H1 (cell line): ENCODE results near the gene SMIM35. TPM values are rescaled to one million over a fixed set of nuclear protein-coding genes. Genes with fewer than 3 reads are reported as not detected.

Source experiments
- CTCF ChIA-PET: fragments of 300-600 bp; sonication (Branson Sonifier 250); formaldehyde crosslinking; loops from one replicate; lab custom pipeline; 2021; ENCODE audit not compliant: partially characterized antibody; lab: Charles Lee
- POLR2A ChIA-PET: fragments of 300-600 bp; sonication (Branson Sonifier 250); formaldehyde crosslinking; loops from one replicate; lab custom pipeline; 2021; ENCODE audit warnings: inconsistent platforms; ENCODE audit not compliant: partially characterized antibody; lab: Charles Lee
- DNase-seq, 2 experiments: peaks; one replicate each; pipeline versions ENCODE4 v3.0.0 to v3.0.0-alpha.2; 2010 to 2022; ENCODE audit warnings: low spot score in 2 of 2, low read depth in 1 of 2, mixed read lengths in 1 of 2
- FAIRE-seq: peaks from 2 replicates; lab custom pipeline; 2011; peaks lifted over from hg19 to GRCh38; lab: Jason Lieb, UNC
- H2AFZ ChIP-seq: 2 replicates; pipeline ENCODE4 v1.8.1; 2012; ENCODE audit warnings: low read length, inconsistent platforms
- H2AK5ac ChIP-seq: 2 replicates; pipeline ENCODE4 v1.6.1; 2013; ENCODE audit warnings: low read depth, low read length
- H2BK120ac ChIP-seq: replicated peaks from 2 replicates; pipeline ENCODE3; 2013; ENCODE audit warnings: low read depth, low read length, inconsistent platforms
- H2BK12ac ChIP-seq: 2 replicates; pipeline ENCODE4 v1.6.1; 2013; ENCODE audit warnings: low read depth, low read length
- H2BK15ac ChIP-seq: 2 replicates; pipeline ENCODE4 v1.6.1; 2013; ENCODE audit warnings: low read length
- H2BK20ac ChIP-seq: 2 replicates; pipeline ENCODE4 v1.6.1; 2013; ENCODE audit warnings: low read length
- H2BK5ac ChIP-seq: 2 replicates; pipeline ENCODE4 v1.6.1; 2013; ENCODE audit warnings: low read depth, low read length
- H3K14ac ChIP-seq: 2 replicates; pipeline ENCODE4 v1.6.1; 2013; ENCODE audit warnings: inconsistent platforms; ENCODE audit not compliant: insufficient read length
- H3K18ac ChIP-seq: 2 replicates; pipeline ENCODE4 v1.6.1; 2013; ENCODE audit warnings: low read length; ENCODE audit errors: extremely low read depth
- H3K23ac ChIP-seq: 2 replicates; pipeline ENCODE4 v1.6.1; 2013; ENCODE audit warnings: inconsistent platforms; ENCODE audit not compliant: insufficient read length
- H3K23me2 ChIP-seq: 2 replicates; pipeline ENCODE4 v1.6.1; 2013; ENCODE audit warnings: low read depth, low read length
- H3K27ac ChIP-seq: 2 replicates; pipeline ENCODE4 v1.6.1; 2011; ENCODE audit warnings: low read depth, low read length, inconsistent platforms
- H3K27me3 ChIP-seq, 4 experiments: replicated peaks in 1 of 4; 1 replicate in 1 of 4; 2 replicates in 3 of 4; pipeline versions ENCODE4 v1.6.1 to v1.8.1; 2011 to 2013; ENCODE audit warnings: low read length in 3 of 4, mild to moderate bottlenecking in 3 of 4, inconsistent platforms in 2 of 4, mixed read lengths in 2 of 4, moderate library complexity in 1 of 4; ENCODE audit not compliant: control insufficient read depth in 3 of 4, insufficient read depth in 3 of 4; ENCODE audit errors: extremely low read depth in 1 of 4
- H3K36me3 ChIP-seq, 4 experiments: 2 replicates each; pipeline versions ENCODE4 v1.6.1 to v1.8.1; 2011 to 2013; ENCODE audit warnings: mild to moderate bottlenecking in 4 of 4, low read length in 3 of 4, moderate library complexity in 2 of 4, control low read depth in 1 of 4, inconsistent platforms in 1 of 4; ENCODE audit not compliant: insufficient read depth in 4 of 4, control insufficient read depth in 2 of 4
- H3K4ac ChIP-seq: replicated peaks from 2 replicates; pipeline ENCODE3; 2013; ENCODE audit warnings: low read length, low read depth, mixed read lengths, inconsistent platforms; ENCODE audit not compliant: insufficient read length
- H3K4me1 ChIP-seq, 4 experiments: replicated peaks in 1 of 4; 1 replicate in 1 of 4; 2 replicates in 3 of 4; pipeline versions ENCODE4 v1.6.1 to v1.8.1; 2011 to 2013; ENCODE audit warnings: low read length in 3 of 4, inconsistent platforms in 2 of 4, mixed read lengths in 1 of 4; ENCODE audit not compliant: insufficient read depth in 4 of 4, control insufficient read depth in 3 of 4
- H3K4me2 ChIP-seq, 2 experiments: 2 replicates each; pipeline versions ENCODE4 v1.6.1 to v1.8.1; 2011 to 2013; ENCODE audit warnings: low read depth in 2 of 2, low read length in 2 of 2, control low read depth in 1 of 2, inconsistent platforms in 1 of 2, mild to moderate bottlenecking in 1 of 2; ENCODE audit not compliant: insufficient read depth in 1 of 2
- H3K4me3 ChIP-seq, 4 experiments: fragments of 200-600, 300-600 bp in 1 of 4; sonication (generic), shearing (Covaris generic), sonication (Bioruptor Twin) in 1 of 4; 2 replicates each; pipeline versions ENCODE4 v1.5.1 to v1.8.1; 2011 to 2016; ENCODE audit warnings: low read length in 4 of 4, low read depth in 3 of 4, control low read depth in 2 of 4, inconsistent platforms in 2 of 4, mild to moderate bottlenecking in 2 of 4, mixed read lengths in 1 of 4, moderate library complexity in 1 of 4; ENCODE audit not compliant: insufficient read depth in 2 of 4; ENCODE audit errors: extremely low read depth in 1 of 4
- H3K56ac ChIP-seq: replicated peaks from 2 replicates; pipeline ENCODE3; 2013; ENCODE audit warnings: low read depth, mild to moderate bottlenecking, mixed read lengths, low read length, inconsistent platforms; ENCODE audit not compliant: insufficient read length
- H3K79me1 ChIP-seq: 2 replicates; pipeline ENCODE4 v1.6.1; 2013; ENCODE audit warnings: low read depth, low read length, control low read depth
- H3K79me2 ChIP-seq, 2 experiments: 2 replicates each; pipeline versions ENCODE4 v1.6.1 to v1.8.1; 2012 to 2013; ENCODE audit warnings: low read length in 2 of 2, mild to moderate bottlenecking in 2 of 2, inconsistent platforms in 1 of 2; ENCODE audit not compliant: insufficient read depth in 2 of 2, control insufficient read depth in 1 of 2
- H3K9ac ChIP-seq, 4 experiments: replicated peaks in 1 of 4; 1 replicate in 1 of 4; 2 replicates in 3 of 4; pipeline versions ENCODE4 v1.6.1 to v1.8.1; 2011 to 2013; ENCODE audit warnings: low read depth in 3 of 4, low read length in 3 of 4, control low read depth in 2 of 4, mild to moderate bottlenecking in 2 of 4, moderate library complexity in 2 of 4, inconsistent platforms in 1 of 4; ENCODE audit errors: extremely low read depth in 1 of 4
- H3K9me3 ChIP-seq, 2 experiments: 2 replicates each; pipeline versions ENCODE4 v1.6.1 to v1.8.1; 2012 to 2013; ENCODE audit warnings: mild to moderate bottlenecking in 2 of 2, moderate library complexity in 2 of 2, control low read depth in 1 of 2, inconsistent platforms in 1 of 2, low read depth in 1 of 2, low read length in 1 of 2, mixed read lengths in 1 of 2; ENCODE audit not compliant: insufficient read depth in 2 of 2
- H4K20me1 ChIP-seq, 2 experiments: replicated peaks in 1 of 2; 2 replicates each; pipeline versions ENCODE3 to v1.8.1; 2011 to 2013; ENCODE audit warnings: inconsistent platforms in 2 of 2, low read length in 2 of 2, mild to moderate bottlenecking in 1 of 2; ENCODE audit not compliant: insufficient read depth in 2 of 2, control insufficient read depth in 1 of 2
- H4K5ac ChIP-seq: 2 replicates; pipeline ENCODE4 v1.6.1; 2013; ENCODE audit warnings: low read length, low read depth, mixed read lengths, inconsistent platforms; ENCODE audit not compliant: insufficient read length
- H4K8ac ChIP-seq: 2 replicates; pipeline ENCODE4 v1.8.0; 2013; ENCODE audit warnings: mild to moderate bottlenecking, moderate library complexity, low read length, inconsistent platforms; ENCODE audit not compliant: insufficient read depth; ENCODE audit errors: extremely low read depth
- H4K91ac ChIP-seq: replicated peaks from 2 replicates; pipeline ENCODE3; 2013; ENCODE audit warnings: low read length, mixed read lengths, inconsistent platforms; ENCODE audit not compliant: insufficient read length
- BCL11A ChIP-seq, 2 experiments: IDR thresholded peaks; one replicate each; pipeline ENCODE4 v1.6.1; 2011; ENCODE audit warnings: low read depth in 2 of 2, low read length in 2 of 2, mild to moderate bottlenecking in 2 of 2
- EGR1 ChIP-seq: IDR thresholded peaks from 2 replicates; pipeline ENCODE4 v1.6.1; 2011; ENCODE audit warnings: low read depth, low read length, borderline replicate concordance
- JUND ChIP-seq: IDR thresholded peaks from 2 replicates; pipeline ENCODE4 v1.6.1; 2011; ENCODE audit warnings: mild to moderate bottlenecking, improper control_type of control experiment, low read length
- KDM1A ChIP-seq: fragments of 200-600, 300-600 bp; sonication (generic); IDR thresholded peaks from 2 replicates; pipeline ENCODE4 v1.7.1; 2016; ENCODE audit warnings: mild to moderate bottlenecking, low read length, borderline replicate concordance
- KDM4A ChIP-seq: IDR thresholded peaks from one replicate; pipeline ENCODE4 v1.7.1; 2012; ENCODE audit warnings: low read depth, mild to moderate bottlenecking, moderate library complexity, low read length, inconsistent platforms; ENCODE audit not compliant: severe bottlenecking
- MAFK ChIP-seq: IDR thresholded peaks from 2 replicates; pipeline ENCODE4 v1.6.1; 2012; ENCODE audit warnings: low read depth, mild to moderate bottlenecking, improper control_type of control experiment, low read length
- POLR2AphosphoS5 ChIP-seq: IDR thresholded peaks from 2 replicates; pipeline ENCODE4 v1.6.1; 2011; ENCODE audit warnings: low read depth, low read length
- RBBP5 ChIP-seq: IDR thresholded peaks from 2 replicates; pipeline ENCODE4 v1.7.1; 2012; ENCODE audit warnings: low read depth, mild to moderate bottlenecking, inconsistent platforms, low read length, moderate library complexity, borderline replicate concordance
- TAF1 ChIP-seq: IDR thresholded peaks from 2 replicates; pipeline ENCODE4 v1.6.1; 2011; ENCODE audit warnings: mild to moderate bottlenecking, low read depth, low read length
- TAF7 ChIP-seq: optimal IDR thresholded peaks from 2 replicates; pipeline ENCODE3; 2011; ENCODE audit warnings: low read depth, mild to moderate bottlenecking, inconsistent platforms, low read length, moderate library complexity, borderline replicate concordance
- TBP ChIP-seq: IDR thresholded peaks from 2 replicates; pipeline ENCODE4 v1.6.1; 2011; ENCODE audit warnings: low read depth, low read length, improper control_type of control experiment
- TCF12 ChIP-seq: IDR thresholded peaks from 2 replicates; pipeline ENCODE4 v1.6.1; 2011; ENCODE audit warnings: low read depth, mild to moderate bottlenecking, low read length
- WGBS, 2 experiments: shearing (Covaris generic) in 1 of 2; methylation state at CpG; one replicate each; pipeline versions ENCODE4 v1.1.6 to v1.1.7; 2013 to 2015; ENCODE audit warnings: low lambda C conversion rate in 2 of 2, mixed read lengths in 2 of 2, inconsistent platforms in 1 of 2, low coverage in 1 of 2, missing lambda C conversion rate in 1 of 2; ENCODE audit not compliant: insufficient replicate concordance in 2 of 2, insufficient coverage in 1 of 2, insufficient read length in 1 of 2; ENCODE audit errors: extremely low coverage in 1 of 2, missing lambda C conversion rate in 1 of 2; 5-methylcytosine and 5-hydroxymethylcytosine counted together
- polyA plus RNA-seq, 7 experiments: library from polyadenylated mRNA; depleted of rRNA in 3 of 7; stranded (reverse) in 5 of 7; unstranded in 2 of 7; fragments of >200 nt in 5 of 7; fragments of 200-250 nt in 2 of 7; gene quantifications; 1 replicate in 5 of 7; 2 replicates in 1 of 7; 4 replicates in 1 of 7; pipeline versions ENCODE4 v1.2.1 to v1.2.3, GENCODE V29; 2011 to 2013; ENCODE audit warnings: missing spikeins in 2 of 7, mixed read lengths in 2 of 7
- total RNA-seq: library from RNA; stranded (reverse); fragmentation: NEBNext Ultra II Directional; extraction: Animal tissue kit (Norgen Biotek cat#: 25700); gene quantifications from 2 replicates; pipeline ENCODE4 v1.2.1, GENCODE V29; 2021
- TF ChIP-seq, protein P1 (sequence below): IDR thresholded peaks from 2 replicates; pipeline ENCODE4 v1.6.1; 2012; ENCODE audit warnings: inconsistent platforms

The SMIM35 gene
- total and polyA plus RNA-seq, 2 of the 8 experiments (the other 6 are each of a cell fraction or from before 2014, with no cell fraction given): not detected

DNA sequence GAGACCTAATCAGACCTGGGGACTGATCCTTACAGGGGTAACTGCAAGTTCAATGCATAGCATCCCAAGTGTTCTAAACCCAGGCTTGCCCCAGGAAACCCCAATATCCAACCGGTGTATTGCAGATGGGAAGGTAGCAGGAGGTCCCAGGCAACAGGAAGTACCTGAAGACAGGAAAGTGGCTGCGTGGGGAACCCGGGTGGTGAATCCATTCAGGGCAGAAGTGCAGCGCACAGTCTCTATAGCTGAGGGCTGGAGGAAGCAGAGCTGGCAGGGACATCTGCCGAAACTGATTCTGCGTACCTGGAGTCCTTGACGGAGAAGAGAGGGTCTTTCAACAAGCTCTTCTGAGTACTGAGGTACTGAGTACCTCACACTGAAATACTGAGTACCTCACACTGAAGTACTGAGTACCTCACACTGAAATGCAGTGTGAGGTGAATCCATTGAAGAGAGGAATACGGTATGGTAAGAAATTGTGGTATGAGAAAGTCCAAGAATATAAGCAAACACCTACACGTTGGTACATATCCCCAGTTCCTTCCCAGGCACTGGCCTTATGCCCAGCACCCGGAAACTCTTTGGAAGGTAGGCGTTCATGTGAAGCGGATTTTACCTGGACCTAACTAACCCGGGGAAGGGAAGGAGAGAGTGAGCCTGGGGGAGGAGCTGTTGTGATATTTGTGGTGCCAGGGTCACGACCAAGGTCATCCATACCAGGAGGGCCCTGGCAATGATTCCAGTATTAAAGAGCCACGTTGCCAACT lies 45.8 kb upstream of the SMIM35 start:
- Histone ChIP-seq H3K4ac (no peak overlapping the region), H4K91ac (no peak overlapping the region), H3K27me3 (no peaks in the 10 kb centered on the region), H2BK20ac (no peak overlapping the region), H3K14ac (no peak overlapping the region), H4K20me1 (no peaks in the 10 kb centered on the region), H3K18ac (no peak overlapping the region), H3K23me2 (no peaks in the 10 kb centered on the region), H3K27ac (no peak overlapping the region), H4K8ac (no peak overlapping the region), H3K4me1 (no peaks in the 10 kb centered on the region; a peak in 1 of 7 replicates), H4K5ac (no peak overlapping the region), H3K4me3 (no peak overlapping the region), H3K23ac (no peak overlapping the region), H2BK120ac (no peak overlapping the region), H3K79me2 (no peaks in the 10 kb centered on the region), H2AK5ac (no peak overlapping the region), H2AFZ (no peak overlapping the region), H3K56ac (no peak overlapping the region), H3K9ac (no peak overlapping the region), H3K9me3 (no peaks in the 10 kb centered on the region), H3K36me3 (no peaks in the 10 kb centered on the region), H3K79me1 (no peaks in the 10 kb centered on the region), H3K4me2 (no peak overlapping the region), H2BK5ac (no peak overlapping the region), H2BK15ac (no peak overlapping the region), H2BK12ac (no peak overlapping the region)
- DNase-seq (no peak), FAIRE-seq (no peak)
- 82% methylated on average over 15 of the region's 15 CpGs; no CpG with 5 or more reads in 1 of the 2 experiments for WGBS, 2 experiments
- CTCF ChIA-PET: interaction anchor here (0.7 to 5.1 kb wide), 4 partner anchors 12 to 63 kb away, joined by 3 to 22 read pairs (median 6); no protein-coding TSS in a partner anchor
- POLR2A ChIA-PET: interaction anchor here (2.0 kb wide), 1 partner anchor 8 kb away, joined by 6 read pairs; no protein-coding TSS in a partner anchor
- no peak for TF ChIP-seq TCF12
- no peak for TF ChIP-seq EGR1
- no peak for TF ChIP-seq TAF1
- no peak for TF ChIP-seq TAF7
- TF ChIP-seq POLR2AphosphoS5: no peak
- TF ChIP-seq BCL11A (IDR thresholded peaks at IDR 0.05; ENCODE audit: low read depth in 2 of 2, low read length in 2 of 2): no peak
- TF ChIP-seq RBBP5: no peak
- TF ChIP-seq KDM1A: no peak
- no peak for TF ChIP-seq TBP
- TF ChIP-seq JUND: no peak
- no peak for TF ChIP-seq KDM4A
- no peak for TF ChIP-seq MAFK
- TF ChIP-seq, protein P1, sequence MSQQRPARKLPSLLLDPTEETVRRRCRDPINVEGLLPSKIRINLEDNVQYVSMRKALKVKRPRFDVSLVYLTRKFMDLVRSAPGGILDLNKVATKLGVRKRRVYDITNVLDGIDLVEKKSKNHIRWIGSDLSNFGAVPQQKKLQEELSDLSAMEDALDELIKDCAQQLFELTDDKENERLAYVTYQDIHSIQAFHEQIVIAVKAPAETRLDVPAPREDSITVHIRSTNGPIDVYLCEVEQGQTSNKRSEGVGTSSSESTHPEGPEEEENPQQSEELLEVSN: no peak
